HEK293 (cell line): Measurements from ENCODE around the gene SLC39A7.

Experiments
- CTCF ChIA-PET: fragments of 350-600 bp; formaldehyde crosslinking; extraction: SDS; loops from one replicate; lab custom pipeline; 2021; ENCODE audit warnings: antibody characterized with exemption; lab: Yijun Ruan, JAX
- POLR2A ChIA-PET: fragments of 300-600 bp; formaldehyde crosslinking; extraction: SDS; loops from one replicate; lab custom pipeline; 2020; ENCODE audit warnings: antibody characterized with exemption, inconsistent platforms; lab: Yijun Ruan, JAX
- H3K27ac ChIP-seq: fragments of 200-500 bp; sonication (Bioruptor generic); 2 replicates; pipeline ENCODE4 v1.5.1; 2014; ENCODE audit warnings: low read depth, low read length, control low read depth, inconsistent platforms; ENCODE audit errors: extremely low read depth
- H3K36me3 ChIP-seq, 2 experiments: fragments of 200-500 bp in 1 of 2; sonication (Bioruptor generic) in 1 of 2; 1 replicate in 1 of 2; 2 replicates in 1 of 2; pipeline ENCODE4 v1.5.1; 2014 to 2017; ENCODE audit warnings: inconsistent platforms in 2 of 2, low read length in 2 of 2; ENCODE audit not compliant: control insufficient read depth in 2 of 2, insufficient read depth in 1 of 2
- H3K4me1 ChIP-seq: fragments of 200-500 bp; sonication (Bioruptor generic); 2 replicates; pipeline ENCODE4 v1.5.1; 2014; ENCODE audit warnings: mild to moderate bottlenecking, low read length, inconsistent platforms; ENCODE audit not compliant: control insufficient read depth, insufficient read depth
- H3K4me3 ChIP-seq: 2 replicates; pipeline ENCODE4 v1.5.1; 2011; ENCODE audit warnings: low read depth, mild to moderate bottlenecking, control low read depth, low read length, moderate library complexity
- H3K9me3 ChIP-seq: fragments of 200-500 bp; sonication (Bioruptor generic); 2 replicates; pipeline ENCODE4 v1.5.1; 2014; ENCODE audit warnings: low read depth, low read length, inconsistent platforms; ENCODE audit not compliant: control insufficient read depth, insufficient read depth
- GLIS1 ChIP-seq: fragments of 450-650 bp; formaldehyde crosslinking; IDR thresholded peaks from 2 replicates; pipeline ENCODE4 v1.5.1; 2016; ENCODE audit warnings: missing biosample characterization, missing genetic modification characterization
- IKZF3 ChIP-seq: fragments of 450-650 bp; IDR thresholded peaks from 2 replicates; pipeline ENCODE4 v1.5.0; 2018; ENCODE audit warnings: missing biosample characterization, mild to moderate bottlenecking, missing genetic modification characterization, moderate library complexity
- SETDB1 ChIP-seq: IDR thresholded peaks from one replicate; pipeline ENCODE4 v1.6.1; 2017; ENCODE audit warnings: mild to moderate bottlenecking, low read length, moderate library complexity, mixed read lengths; ENCODE audit not compliant: insufficient read length
- SP2 ChIP-seq: fragments of 450-650 bp; formaldehyde crosslinking; IDR thresholded peaks from 2 replicates; pipeline ENCODE4 v1.5.1; 2016; ENCODE audit warnings: missing biosample characterization, missing genetic modification characterization
- SP7 ChIP-seq: fragments of 450-650 bp; formaldehyde crosslinking; IDR thresholded peaks from 2 replicates; pipeline ENCODE4 v1.5.1; 2016; ENCODE audit warnings: missing biosample characterization, missing genetic modification characterization
- WT1 ChIP-seq: fragments of 450-650 bp; formaldehyde crosslinking; IDR thresholded peaks from 2 replicates; pipeline ENCODE4 v1.5.1; 2016; ENCODE audit warnings: missing biosample characterization, missing genetic modification characterization
- YY1 ChIP-seq: fragments of 450-650 bp; formaldehyde crosslinking; IDR thresholded peaks from 2 replicates; pipeline ENCODE4 v1.5.1; 2018; ENCODE audit warnings: missing biosample characterization, missing genetic modification characterization
- ZBTB11 ChIP-seq: fragments of 450-650 bp; formaldehyde crosslinking; conservative IDR thresholded peaks from 2 replicates; pipeline ENCODE4 v1.5.1; 2016; ENCODE audit warnings: low read depth, missing biosample characterization, missing genetic modification characterization
- ZBTB20 ChIP-seq: fragments of 450-650 bp; formaldehyde crosslinking; IDR thresholded peaks from 2 replicates; pipeline ENCODE4 v1.5.1; 2016; ENCODE audit warnings: missing biosample characterization, missing genetic modification characterization
- ZFP41 ChIP-seq: fragments of 450-650 bp; formaldehyde crosslinking; IDR thresholded peaks from 2 replicates; pipeline ENCODE4 v1.5.1; 2016; ENCODE audit warnings: missing biosample characterization, missing genetic modification characterization, borderline replicate concordance
- ZNF121 ChIP-seq: fragments of 450-650 bp; formaldehyde crosslinking; IDR thresholded peaks from 2 replicates; pipeline ENCODE4 v1.5.1; 2016; ENCODE audit warnings: missing biosample characterization, missing genetic modification characterization
- ZNF16 ChIP-seq: fragments of 450-650 bp; formaldehyde crosslinking; IDR thresholded peaks from 2 replicates; pipeline ENCODE4 v1.5.1; 2016; ENCODE audit warnings: low read depth, missing biosample characterization, missing genetic modification characterization
- ZNF221 ChIP-seq: fragments of 450-650 bp; formaldehyde crosslinking; IDR thresholded peaks from 2 replicates; pipeline ENCODE4 v1.5.1; 2017; ENCODE audit warnings: missing biosample characterization, missing genetic modification characterization, borderline replicate concordance
- ZNF341 ChIP-seq: fragments of 450-650 bp; formaldehyde crosslinking; IDR thresholded peaks from 2 replicates; pipeline ENCODE4; 2016; ENCODE audit warnings: low read depth, missing biosample characterization, missing genetic modification characterization
- ZNF404 ChIP-seq: fragments of 450-650 bp; formaldehyde crosslinking; IDR thresholded peaks from 2 replicates; pipeline ENCODE4 v1.5.1; 2017; ENCODE audit warnings: missing biosample characterization, missing genetic modification characterization
- ZNF423 ChIP-seq: fragments of 450-650 bp; formaldehyde crosslinking; IDR thresholded peaks from 2 replicates; pipeline ENCODE4 v1.5.1; 2016; ENCODE audit warnings: missing biosample characterization, missing genetic modification characterization
- ZNF433 ChIP-seq: fragments of 450-650 bp; formaldehyde crosslinking; IDR thresholded peaks from 2 replicates; pipeline ENCODE4 v1.5.1; 2016; ENCODE audit warnings: missing biosample characterization, missing genetic modification characterization, low read depth
- ZNF449 ChIP-seq: fragments of 450-650 bp; formaldehyde crosslinking; IDR thresholded peaks from 2 replicates; pipeline ENCODE4 v1.5.1; 2017; ENCODE audit warnings: missing biosample characterization, mild to moderate bottlenecking, missing genetic modification characterization, moderate library complexity
- ZNF473 ChIP-seq: fragments of 450-650 bp; formaldehyde crosslinking; IDR thresholded peaks from 2 replicates; pipeline ENCODE4 v1.5.1; 2017; ENCODE audit warnings: missing biosample characterization, missing genetic modification characterization
- ZNF501 ChIP-seq: fragments of 450-650 bp; formaldehyde crosslinking; IDR thresholded peaks from 2 replicates; pipeline ENCODE4 v1.5.1; 2016; ENCODE audit warnings: missing biosample characterization, missing genetic modification characterization
- ZNF544 ChIP-seq: fragments of 450-650 bp; formaldehyde crosslinking; IDR thresholded peaks from 2 replicates; pipeline ENCODE4 v1.5.0; 2017; ENCODE audit warnings: missing biosample characterization, missing genetic modification characterization
- ZNF626 ChIP-seq: fragments of 450-650 bp; sonication (Bioruptor Pico); formaldehyde crosslinking; IDR thresholded peaks from 2 replicates; pipeline ENCODE4 v1.5.1; 2018; ENCODE audit warnings: missing biosample characterization, missing genetic modification characterization, inconsistent platforms
- ZNF785 ChIP-seq: fragments of 450-650 bp; formaldehyde crosslinking; IDR thresholded peaks from 2 replicates; pipeline ENCODE4 v1.5.1; 2016; ENCODE audit warnings: missing biosample characterization, missing genetic modification characterization
- ZNF791 ChIP-seq: fragments of 450-650 bp; formaldehyde crosslinking; IDR thresholded peaks from 2 replicates; pipeline ENCODE4 v1.5.1; 2016; ENCODE audit warnings: missing biosample characterization, missing genetic modification characterization
- ZNF830 ChIP-seq: fragments of 450-650 bp; IDR thresholded peaks from 2 replicates; pipeline ENCODE4 v1.5.0; 2018; ENCODE audit warnings: missing biosample characterization, missing genetic modification characterization, low read depth, mild to moderate bottlenecking, moderate library complexity
- ZNF837 ChIP-seq: fragments of 450-650 bp; formaldehyde crosslinking; IDR thresholded peaks from 2 replicates; pipeline ENCODE4 v1.5.1; 2016; ENCODE audit warnings: missing biosample characterization, missing genetic modification characterization
- ZSCAN16 ChIP-seq: fragments of 450-650 bp; formaldehyde crosslinking; IDR thresholded peaks from 2 replicates; pipeline ENCODE4 v1.5.1; 2016; ENCODE audit warnings: missing biosample characterization, missing genetic modification characterization
- ZSCAN23 ChIP-seq: fragments of 450-650 bp; formaldehyde crosslinking; IDR thresholded peaks from 2 replicates; pipeline ENCODE4 v1.5.1; 2016; ENCODE audit warnings: missing biosample characterization, missing genetic modification characterization
- TF ChIP-seq, protein P1 (sequence below): fragments of 450-650 bp; formaldehyde crosslinking; IDR thresholded peaks from 2 replicates; pipeline ENCODE4 v1.5.1; 2016; ENCODE audit warnings: missing biosample characterization, missing genetic modification characterization, borderline replicate concordance
- TF ChIP-seq, protein P2 (sequence below): fragments of 450-650 bp; formaldehyde crosslinking; IDR thresholded peaks from 2 replicates; pipeline ENCODE4 v1.5.1; 2016; ENCODE audit warnings: missing biosample characterization, missing genetic modification characterization, low read depth

Gene SLC39A7

DNA sequence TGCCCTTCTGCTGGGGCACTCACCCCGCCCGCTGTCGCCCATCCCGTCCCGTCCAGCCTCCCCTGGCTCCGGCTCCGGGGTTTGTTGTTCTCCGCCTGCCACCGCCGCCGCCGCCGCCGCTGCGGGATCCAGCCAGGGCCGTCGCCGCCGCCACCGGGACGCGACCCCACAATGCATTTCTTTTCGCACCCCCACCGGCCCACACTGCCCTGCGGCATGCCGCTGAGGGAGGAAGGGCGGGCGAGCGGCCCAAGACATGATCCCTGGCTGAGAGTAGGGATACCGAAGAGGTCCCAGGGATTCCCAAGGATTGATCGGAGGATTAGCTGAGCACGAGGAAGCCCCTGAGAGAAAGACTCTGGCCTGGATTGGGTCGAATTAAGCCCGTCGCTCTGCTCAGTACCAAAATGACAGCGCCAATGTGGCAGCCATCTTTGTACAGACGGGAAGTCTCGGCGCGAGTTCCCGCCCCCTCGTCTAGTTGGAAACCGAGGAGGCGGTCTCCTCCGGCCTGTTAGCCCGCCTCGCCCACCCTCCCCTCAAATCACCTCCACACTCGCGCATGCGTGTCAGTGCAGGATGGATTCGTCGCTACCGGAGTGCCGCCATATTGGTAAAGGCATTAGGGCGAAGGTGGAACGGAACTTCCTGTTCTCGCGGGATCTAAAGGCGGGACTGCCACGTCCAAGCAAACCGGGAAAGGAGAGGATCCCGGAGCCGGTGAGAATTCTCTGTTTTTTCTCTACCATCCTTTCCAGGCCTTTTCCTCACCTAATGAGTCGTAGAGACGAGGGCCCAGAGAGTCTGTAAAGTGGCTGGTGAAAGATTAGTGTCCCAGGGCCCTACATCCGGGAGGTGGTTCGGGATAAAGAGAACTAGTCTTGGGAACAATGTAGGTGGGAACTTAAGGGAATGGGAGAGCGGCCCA is at the start of gene SLC39A7, which contains the start of gene RXRB:
Gene SLC39A7 (plus strand): TSS at position 649 of the 928 bp plus-strand sequence. CDS start 379 bp downstream, outside the sequence.
Gene RXRB (minus strand): TSS at position 447 of the 928 bp plus-strand sequence. CDS start 189 bp downstream, at position 258.
- Histone ChIP-seq H3K27ac (peak within 1 kb of the TSS; percentile 98), H3K9me3 (no peaks in the 10 kb centered on the region), H3K4me3 (peak within 1 kb of the TSS; percentile 75), H3K36me3 (peaks cover 15 to 48% of the 10 kb centered on the region in 2 experiments; a peak in 2 of 3 replicates), H3K4me1 (peaks cover 23% of the 10 kb centered on the region)
- CTCF ChIA-PET, result interaction anchor here (0.5 to 1.5 kb wide), 3 partner anchors 29 to 88 kb away, joined by 3 to 6 read pairs (median 5); partner anchors contain the start of gene WDR46
- POLR2A ChIA-PET, result interaction anchor here (0.7 to 2.1 kb wide), 14 partner anchors 8 to 307 kb away, joined by 3 to 14 read pairs (median 6); partner anchors contain the start of genes RING1, RPS18 and VPS52
- TF ChIP-seq SP7 (peak; percentile 88), ZNF544 (no peak), ZNF501 (tag by site-specific recombination) (peak; percentile 90), IKZF3 (tag by site-specific recombination) (peak; percentile 88), ZSCAN23 (no peak), ZNF433 (tag by site-specific recombination) (no peak), YY1 (tag by site-specific recombination) (peak; percentile 98), ZNF830 (tag by site-specific recombination) (no peak), ZNF404 (no peak), ZNF221 (tag by site-specific recombination) (no peak), ZNF16 (no peak), SP2 (tag by site-specific recombination) (peak; percentile 94), ZNF785 (tag by site-specific recombination) (no peak), ZNF341 (tag by site-specific recombination) (peak; percentile 68), ZNF449 (tag by site-specific recombination) (0 out of 2 replicates have a peak, but pooled peaks have one; percentile 15), ZNF837 (tag by site-specific recombination) (no peak), ZFP41 (tag by site-specific recombination) (no peak), ZNF626 (tag by site-specific recombination) (no peak), ZBTB20 (tag by site-specific recombination) (peak; percentile 50; the same call in 1 of the 2 replicates), ZNF121 (tag by site-specific recombination) (no peak), ZNF423 (tag by site-specific recombination) (peak; percentile 22; the same call in 1 of the 2 replicates), ZBTB11 (tag by site-specific recombination) (peak; percentile 41), GLIS1 (peak; percentile 12; the same call in 1 of the 2 replicates), SETDB1 (no peak), ZSCAN16 (no peak), WT1 (tag by site-specific recombination) (peak; percentile 7; the same call in 1 of the 2 replicates), ZNF473 (no peak), ZNF791 (no peak)
- TF ChIP-seq, protein P1, sequence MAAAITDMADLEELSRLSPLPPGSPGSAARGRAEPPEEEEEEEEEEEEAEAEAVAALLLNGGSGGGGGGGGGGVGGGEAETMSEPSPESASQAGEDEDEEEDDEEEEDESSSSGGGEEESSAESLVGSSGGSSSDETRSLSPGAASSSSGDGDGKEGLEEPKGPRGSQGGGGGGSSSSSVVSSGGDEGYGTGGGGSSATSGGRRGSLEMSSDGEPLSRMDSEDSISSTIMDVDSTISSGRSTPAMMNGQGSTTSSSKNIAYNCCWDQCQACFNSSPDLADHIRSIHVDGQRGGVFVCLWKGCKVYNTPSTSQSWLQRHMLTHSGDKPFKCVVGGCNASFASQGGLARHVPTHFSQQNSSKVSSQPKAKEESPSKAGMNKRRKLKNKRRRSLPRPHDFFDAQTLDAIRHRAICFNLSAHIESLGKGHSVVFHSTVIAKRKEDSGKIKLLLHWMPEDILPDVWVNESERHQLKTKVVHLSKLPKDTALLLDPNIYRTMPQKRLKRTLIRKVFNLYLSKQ, result no peak
- TF ChIP-seq, protein P2, sequence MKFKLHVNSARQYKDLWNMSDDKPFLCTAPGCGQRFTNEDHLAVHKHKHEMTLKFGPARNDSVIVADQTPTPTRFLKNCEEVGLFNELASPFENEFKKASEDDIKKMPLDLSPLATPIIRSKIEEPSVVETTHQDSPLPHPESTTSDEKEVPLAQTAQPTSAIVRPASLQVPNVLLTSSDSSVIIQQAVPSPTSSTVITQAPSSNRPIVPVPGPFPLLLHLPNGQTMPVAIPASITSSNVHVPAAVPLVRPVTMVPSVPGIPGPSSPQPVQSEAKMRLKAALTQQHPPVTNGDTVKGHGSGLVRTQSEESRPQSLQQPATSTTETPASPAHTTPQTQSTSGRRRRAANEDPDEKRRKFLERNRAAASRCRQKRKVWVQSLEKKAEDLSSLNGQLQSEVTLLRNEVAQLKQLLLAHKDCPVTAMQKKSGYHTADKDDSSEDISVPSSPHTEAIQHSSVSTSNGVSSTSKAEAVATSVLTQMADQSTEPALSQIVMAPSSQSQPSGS, result no peak
